ENCODE results near the gene PEX11A. TPM values are rescaled to one million over a fixed set of nuclear protein-coding genes. Genes with fewer than 3 reads are reported as not detected.

Gene PEX11A
- total RNA-seq, 1 donor from 2014 or later = 34.2 TPM

GRCh38 chr15:89646416-89647141 is 44.0 kb downstream of the PEX11A start:
- peaks cover 0 to 3% of the 10 kb centered on the region in 2 donors for H3K4me1 ChIP-seq
- H3K27ac ChIP-seq = no peak overlapping the region
- peaks cover 41 to 46% of the 10 kb centered on the region in 2 donors for H3K36me3 ChIP-seq
- intact Hi-C loops (cut with DNase I) = loop anchor here (2.0 to 5.0 kb wide), 2 partner anchors 46 to 104 kb away; partner anchors contain the start of genes MESP1, PEX11A and WDR93
- DNase-seq (ENCODE audit: low spot score in 2 of 2) = peak in 1 of 2 donors; percentile 60
- no peak overlapping the region for H3K4me3 ChIP-seq
- no peaks in the 10 kb centered on the region for H3K9me3 ChIP-seq
- TF ChIP-seq CTCF (IDR thresholded peaks at IDR 0.05) = no peak
- H3K27me3 ChIP-seq = no peaks in the 10 kb centered on the region

GRCh38 chr15:89645680-89646079 is 44.9 kb downstream of the PEX11A start:
- Histone ChIP-seq H3K27ac (no peak overlapping the region), H3K4me3 (no peak overlapping the region), H3K27me3 (no peaks in the 10 kb centered on the region), H3K36me3 (peaks cover 46 to 54% of the 10 kb centered on the region in 2 donors), H3K9me3 (no peaks in the 10 kb centered on the region), H3K4me1 (peaks cover 0 to 3% of the 10 kb centered on the region in 2 donors)
- no peak for TF ChIP-seq CTCF (IDR thresholded peaks at IDR 0.05)
- intact Hi-C loops (cut with DNase I) = loop anchor here (2.0 to 5.0 kb wide), 2 partner anchors 47 to 105 kb away; partner anchors contain the start of genes MESP1, PEX11A and WDR93
- peak in 1 of 2 donors; percentile 42 for DNase-seq (ENCODE audit: low spot score in 2 of 2)

- H3K9me3 ChIP-seq = no peaks in the 10 kb centered on the region
- H3K27me3 ChIP-seq = no peaks in the 10 kb centered on the region
- intact Hi-C loops (cut with DNase I) = no loop called here
- no peak overlapping the region for H3K27ac ChIP-seq
- no peak overlapping the region for H3K4me3 ChIP-seq
- DNase-seq (ENCODE audit: low spot score in 2 of 2) = peak in 1 of 2 donors; percentile 59
- TF ChIP-seq CTCF (IDR thresholded peaks at IDR 0.05) = no peak
- peaks cover 39 to 43% of the 10 kb centered on the region in 2 donors for H3K36me3 ChIP-seq
- H3K4me1 ChIP-seq = no peaks in the 10 kb centered on the region
Measured at GRCh38 chr15:89642106-89642505, 48.4 kb downstream of the PEX11A start.

GRCh38 chr15:89641053-89641452 is 49.5 kb downstream of the PEX11A start:
- no peak for TF ChIP-seq CTCF (IDR thresholded peaks at IDR 0.05)
- no peak overlapping the region for H3K27ac ChIP-seq
- intact Hi-C loops (cut with DNase I) = no loop called here

GRCh38 chr15:89640245-89640644 is 50.3 kb downstream of the PEX11A start:
- H3K27me3 ChIP-seq = no peaks in the 10 kb centered on the region
- no peak for TF ChIP-seq CTCF (IDR thresholded peaks at IDR 0.05)
- intact Hi-C loops (cut with DNase I) = no loop called here

More at GRCh38 chr15:89641053-89641452, 49.5 kb downstream of the PEX11A start:
- no peak overlapping the region for H3K4me3 ChIP-seq
- DNase-seq (ENCODE audit: low spot score in 2 of 2) = peak in 1 of 2 donors; percentile 38
- no peaks in the 10 kb centered on the region for H3K27me3 ChIP-seq
- no peaks in the 10 kb centered on the region for H3K4me1 ChIP-seq
- H3K9me3 ChIP-seq = no peaks in the 10 kb centered on the region
- H3K36me3 ChIP-seq = peaks cover 31 to 39% of the 10 kb centered on the region in 2 donors

More at GRCh38 chr15:89640245-89640644, 50.3 kb downstream of the PEX11A start:
- no peak overlapping the region for H3K4me3 ChIP-seq
- H3K4me1 ChIP-seq = no peaks in the 10 kb centered on the region
- no peaks in the 10 kb centered on the region for H3K9me3 ChIP-seq
- peaks cover 26 to 34% of the 10 kb centered on the region in 2 donors for H3K36me3 ChIP-seq
- H3K27ac ChIP-seq = no peak overlapping the region
- DNase-seq (ENCODE audit: low spot score in 2 of 2) = peak in 1 of 2 donors; percentile 37

All from ascending aorta (tissue), 2 donors.